Keratinocyte (primary cell): Measurements from ENCODE around the gene DMGDH. TPM values are rescaled to one million over a fixed set of nuclear protein-coding genes. Genes with fewer than 3 reads are reported as not detected.

Source experiments
- DNase-seq: peaks from one replicate; pipeline ENCODE4 v3.0.0-alpha.2; 2011; ENCODE audit warnings: low read depth, missing footprints, low spot score
- FAIRE-seq: peaks from 2 replicates; lab custom pipeline; 2011; peaks lifted over from hg19 to GRCh38; lab: Jason Lieb, UNC
- H2AFZ ChIP-seq: 2 replicates; pipeline ENCODE4 v1.6.0; 2012; ENCODE audit warnings: low read length, control low read depth, inconsistent platforms; ENCODE audit not compliant: control insufficient read depth
- H3K27ac ChIP-seq: 2 replicates; pipeline ENCODE4 v1.5.1; 2011; ENCODE audit warnings: low read length; ENCODE audit not compliant: control insufficient read depth, insufficient read depth
- H3K27me3 ChIP-seq: 3 replicates; pipeline ENCODE4 v1.6.0; 2011; ENCODE audit warnings: low read length; ENCODE audit not compliant: control insufficient read depth, insufficient read depth; ENCODE audit errors: extremely low read depth
- H3K36me3 ChIP-seq, 2 experiments: 2 replicates in 1 of 2; 3 replicates in 1 of 2; pipeline ENCODE4 v1.5.1; 2011; ENCODE audit warnings: low read length in 2 of 2, mild to moderate bottlenecking in 1 of 2; ENCODE audit not compliant: control insufficient read depth in 2 of 2, insufficient read depth in 2 of 2; ENCODE audit errors: extremely low read depth in 1 of 2
- H3K4me1 ChIP-seq: 3 replicates; pipeline ENCODE4 v1.5.1; 2011; ENCODE audit warnings: low read length; ENCODE audit not compliant: control insufficient read depth, insufficient read depth; ENCODE audit errors: extremely low read depth
- H3K4me2 ChIP-seq: 3 replicates; pipeline ENCODE4 v1.6.0; 2011; ENCODE audit warnings: low read depth, low read length; ENCODE audit not compliant: control insufficient read depth, insufficient read depth; ENCODE audit errors: extremely low read depth
- H3K4me3 ChIP-seq, 3 experiments: fragments of 200-600 bp in 1 of 3; sonication (generic) in 1 of 3; 2 replicates in 2 of 3; 3 replicates in 1 of 3; pipeline ENCODE4 v1.5.1; 2011 to 2016; ENCODE audit warnings: low read length in 3 of 3, mild to moderate bottlenecking in 3 of 3, control low read depth in 2 of 3, inconsistent platforms in 1 of 3, low read depth in 1 of 3, mixed read lengths in 1 of 3, mixed run types in 1 of 3, moderate library complexity in 1 of 3; ENCODE audit not compliant: control insufficient read depth in 2 of 3, insufficient read depth in 2 of 3; ENCODE audit errors: extremely low read depth in 1 of 3
- H3K79me2 ChIP-seq: 2 replicates; pipeline ENCODE4 v1.6.0; 2012; ENCODE audit warnings: low read length; ENCODE audit not compliant: control insufficient read depth, insufficient read depth
- H3K9ac ChIP-seq: 3 replicates; pipeline ENCODE4 v1.6.0; 2011; ENCODE audit warnings: low read length; ENCODE audit not compliant: control insufficient read depth, insufficient read depth; ENCODE audit errors: extremely low read depth
- H3K9me1 ChIP-seq: 3 replicates; pipeline ENCODE4 v1.6.0; 2011; ENCODE audit warnings: low read length; ENCODE audit not compliant: control insufficient read depth, insufficient read depth; ENCODE audit errors: extremely low read depth
- H3K9me3 ChIP-seq: 2 replicates; pipeline ENCODE4 v1.5.1; 2012; ENCODE audit warnings: low read depth, low read length; ENCODE audit not compliant: control insufficient read depth
- H4K20me1 ChIP-seq: 3 replicates; pipeline ENCODE4 v1.6.0; 2011; ENCODE audit warnings: low read length; ENCODE audit not compliant: control insufficient read depth, insufficient read depth; ENCODE audit errors: extremely low read depth
- EZH2 ChIP-seq: IDR thresholded peaks from one replicate; pipeline ENCODE4 v1.6.1; 2012; ENCODE audit warnings: inconsistent platforms, mild to moderate bottlenecking, low read length, moderate library complexity
- dilution Hi-C: fragments of 300-500 bp; cut with MboI; formaldehyde crosslinking; loops from one replicate; pipeline ENCODE4 v1.7.0; 2020; ENCODE audit warnings: low sequenced_read_pairs; ENCODE audit not compliant: extremely low pct_ligation_motif_present
- polyA plus RNA-seq, 5 experiments: library from polyadenylated mRNA; depleted of rRNA in 3 of 5; stranded (reverse) in 3 of 5; stranded (forward) in 1 of 5; unstranded in 1 of 5; fragments of >200 nt; gene quantifications; 1 replicate in 1 of 5; 2 replicates in 3 of 5; 3 replicates in 1 of 5; pipeline versions ENCODE4 v1.2.1 to v1.2.3, GENCODE V29; 2011 to 2012; ENCODE audit warnings: missing spikeins in 2 of 5, low read depth in 1 of 5, low replicate concordance in 1 of 5
- TF ChIP-seq, protein P1 (sequence below), 3 experiments: IDR thresholded peaks in 1 of 3; conservative IDR thresholded peaks in 1 of 3; optimal IDR thresholded peaks in 1 of 3; 2 replicates in 2 of 3; 3 replicates in 1 of 3; pipeline versions ENCODE3 to v1.5.1; 2011; ENCODE audit warnings: low read length in 3 of 3, mild to moderate bottlenecking in 3 of 3, moderate library complexity in 2 of 3, control low read depth in 1 of 3, inconsistent platforms in 1 of 3; ENCODE audit not compliant: insufficient read depth in 2 of 3; ENCODE audit errors: extremely low read depth in 1 of 3

The DMGDH gene
- polyA plus RNA-seq, 1 donor (not counting 4 experiments of a cell fraction or from before 2014, with no cell fraction given), result 0.20 TPM

DNA sequence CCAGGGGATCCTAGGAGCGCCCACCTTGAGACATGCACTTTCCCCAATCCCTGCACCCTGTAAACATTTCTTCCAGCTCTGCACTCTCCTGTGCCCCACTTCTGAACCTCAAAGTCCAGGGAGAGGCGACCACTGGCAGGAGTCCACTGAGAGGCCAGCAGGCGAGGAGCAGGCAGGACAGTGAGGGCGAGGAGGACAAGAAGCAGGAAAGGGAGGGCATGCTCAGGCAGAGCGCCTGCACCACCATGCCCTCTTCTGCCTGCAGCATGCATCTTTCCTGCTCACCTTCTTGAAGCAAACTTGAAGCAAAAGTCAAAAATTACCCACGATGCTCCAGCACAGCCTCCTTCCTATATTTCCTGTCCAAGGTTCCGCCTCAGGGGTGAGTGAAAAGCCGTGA lies 94.4 kb downstream of the DMGDH start:
- no peak overlapping the region for H3K4me3 ChIP-seq
- peaks cover 11% of the 10 kb centered on the region for H3K4me1 ChIP-seq
- no peak for TF ChIP-seq EZH2
- TF ChIP-seq, protein P1, sequence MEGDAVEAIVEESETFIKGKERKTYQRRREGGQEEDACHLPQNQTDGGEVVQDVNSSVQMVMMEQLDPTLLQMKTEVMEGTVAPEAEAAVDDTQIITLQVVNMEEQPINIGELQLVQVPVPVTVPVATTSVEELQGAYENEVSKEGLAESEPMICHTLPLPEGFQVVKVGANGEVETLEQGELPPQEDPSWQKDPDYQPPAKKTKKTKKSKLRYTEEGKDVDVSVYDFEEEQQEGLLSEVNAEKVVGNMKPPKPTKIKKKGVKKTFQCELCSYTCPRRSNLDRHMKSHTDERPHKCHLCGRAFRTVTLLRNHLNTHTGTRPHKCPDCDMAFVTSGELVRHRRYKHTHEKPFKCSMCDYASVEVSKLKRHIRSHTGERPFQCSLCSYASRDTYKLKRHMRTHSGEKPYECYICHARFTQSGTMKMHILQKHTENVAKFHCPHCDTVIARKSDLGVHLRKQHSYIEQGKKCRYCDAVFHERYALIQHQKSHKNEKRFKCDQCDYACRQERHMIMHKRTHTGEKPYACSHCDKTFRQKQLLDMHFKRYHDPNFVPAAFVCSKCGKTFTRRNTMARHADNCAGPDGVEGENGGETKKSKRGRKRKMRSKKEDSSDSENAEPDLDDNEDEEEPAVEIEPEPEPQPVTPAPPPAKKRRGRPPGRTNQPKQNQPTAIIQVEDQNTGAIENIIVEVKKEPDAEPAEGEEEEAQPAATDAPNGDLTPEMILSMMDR (optimal IDR thresholded peaks at IDR 0.05 in 1 of 3, IDR thresholded peaks at IDR 0.05 in 1 of 3, conservative IDR thresholded peaks at IDR 0.05 in 1 of 3; ENCODE audit: extremely low read depth in 1 of 3, insufficient read depth in 2 of 3, low read length in 3 of 3), result peak in 1 of 3 experiments; percentile 36
- FAIRE-seq (peak; percentile 60), DNase-seq (no peak)
- no peaks in the 10 kb centered on the region for H3K79me2 ChIP-seq
- H3K9ac ChIP-seq, result no peak overlapping the region
- dilution Hi-C loops, result no loop called here
- no peaks in the 10 kb centered on the region for H3K36me3 ChIP-seq
- no peaks in the 10 kb centered on the region for H3K9me1 ChIP-seq
- H4K20me1 ChIP-seq, result no peaks in the 10 kb centered on the region
- no peaks in the 10 kb centered on the region for H3K27me3 ChIP-seq
- no peak overlapping the region for H3K4me2 ChIP-seq
- H3K9me3 ChIP-seq, result no peaks in the 10 kb centered on the region
- peak overlapping the region; percentile 78 for H2AFZ ChIP-seq
- no peak overlapping the region for H3K27ac ChIP-seq

DNA sequence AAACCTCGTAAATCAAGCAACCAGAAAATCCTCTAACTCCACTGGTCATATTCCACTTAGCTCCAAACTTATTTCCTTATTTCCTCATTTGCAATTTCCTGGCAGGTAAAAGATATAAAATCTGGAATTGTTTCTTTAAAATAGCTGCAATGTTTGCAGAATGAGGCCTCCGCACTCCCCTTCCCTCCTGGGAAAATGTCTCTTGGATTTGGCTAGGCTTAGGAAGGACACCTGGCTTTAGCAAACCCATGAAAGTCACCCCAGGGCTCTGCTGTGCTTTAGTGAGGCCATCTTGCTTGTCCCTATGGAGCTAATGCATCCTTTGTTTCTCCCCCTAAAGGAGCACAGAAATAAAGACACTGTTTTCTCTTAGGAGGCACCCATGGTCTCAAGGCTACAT lies 94.9 kb downstream of the DMGDH start:
- peak overlapping the region; percentile 78 for H2AFZ ChIP-seq
- no peaks in the 10 kb centered on the region for H3K36me3 ChIP-seq
- TF ChIP-seq EZH2, result no peak
- TF ChIP-seq, protein P1 (optimal IDR thresholded peaks at IDR 0.05 in 1 of 3, IDR thresholded peaks at IDR 0.05 in 1 of 3, conservative IDR thresholded peaks at IDR 0.05 in 1 of 3; ENCODE audit: extremely low read depth in 1 of 3, insufficient read depth in 2 of 3, low read length in 3 of 3), result no peak
- dilution Hi-C loops, result no loop called here
- no peak overlapping the region for H3K27ac ChIP-seq
- no peaks in the 10 kb centered on the region for H3K27me3 ChIP-seq
- H3K79me2 ChIP-seq, result no peaks in the 10 kb centered on the region
- DNase-seq, result no peak
- no peak for FAIRE-seq
- no peaks in the 10 kb centered on the region for H3K9me3 ChIP-seq
- H3K4me3 ChIP-seq, result no peak overlapping the region
- no peak overlapping the region for H3K9ac ChIP-seq
- H3K4me1 ChIP-seq, result peaks cover 11% of the 10 kb centered on the region
- no peaks in the 10 kb centered on the region for H4K20me1 ChIP-seq
- no peak overlapping the region for H3K4me2 ChIP-seq
- no peaks in the 10 kb centered on the region for H3K9me1 ChIP-seq
